H9 (cell line): ENCODE data around the gene TMEM213. TPM values are rescaled to one million over a fixed set of nuclear protein-coding genes. Genes with fewer than 3 reads are reported as not detected.

ENCODE experiments used
- DNase-seq: peaks from one replicate; pipeline ENCODE4 v3.0.0-alpha.2; 2017
- H2AFZ ChIP-seq: one replicate; pipeline ENCODE4 v1.6.1; 2013; ENCODE audit warnings: mild to moderate bottlenecking, low read length, control low read depth, moderate library complexity
- H2AK5ac ChIP-seq: 2 replicates; pipeline ENCODE4 v1.6.1; 2013; ENCODE audit warnings: low read length, control low read depth, mixed read lengths; ENCODE audit not compliant: insufficient read length
- H2BK120ac ChIP-seq: one replicate; pipeline ENCODE4 v1.6.1; 2013; ENCODE audit warnings: low read depth, mild to moderate bottlenecking, low read length, control low read depth, inconsistent platforms; ENCODE audit not compliant: poor library complexity, severe bottlenecking
- H2BK12ac ChIP-seq: 2 replicates; pipeline ENCODE4 v1.6.1; 2013; ENCODE audit warnings: low read length, control low read depth, mixed read lengths, low read depth; ENCODE audit not compliant: insufficient read length
- H2BK15ac ChIP-seq: 2 replicates; pipeline ENCODE4 v1.6.1; 2013; ENCODE audit warnings: low read depth, low read length, control low read depth
- H2BK20ac ChIP-seq: one replicate; pipeline ENCODE4 v1.6.1; 2013; ENCODE audit warnings: low read depth, mild to moderate bottlenecking, low read length, control low read depth, inconsistent platforms; ENCODE audit not compliant: poor library complexity, severe bottlenecking
- H2BK5ac ChIP-seq: 2 replicates; pipeline ENCODE4 v1.6.1; 2013; ENCODE audit warnings: low read length, control low read depth, mixed read lengths; ENCODE audit not compliant: insufficient read length
- H3K14ac ChIP-seq: 2 replicates; pipeline ENCODE4 v1.6.1; 2013; ENCODE audit warnings: low read length, control low read depth; ENCODE audit not compliant: insufficient read depth
- H3K18ac ChIP-seq: 2 replicates; pipeline ENCODE4 v1.6.1; 2013; ENCODE audit warnings: low read depth, mild to moderate bottlenecking, mixed read lengths, low read length, control low read depth; ENCODE audit not compliant: insufficient read length
- H3K23ac ChIP-seq: 2 replicates; pipeline ENCODE4 v1.6.1; 2013; ENCODE audit warnings: low read length, control low read depth, mixed read lengths, low read depth; ENCODE audit not compliant: insufficient read length
- H3K23me2 ChIP-seq: 2 replicates; pipeline ENCODE4 v1.6.1; 2013; ENCODE audit warnings: low read depth, mild to moderate bottlenecking, mixed read lengths, low read length, control low read depth; ENCODE audit not compliant: insufficient read length, poor library complexity, severe bottlenecking
- H3K27ac ChIP-seq: 2 replicates; pipeline ENCODE4 v1.5.1; 2013; ENCODE audit warnings: low read length, control low read depth, mixed read lengths, low read depth; ENCODE audit not compliant: insufficient read length
- H3K27me3 ChIP-seq: 2 replicates; pipeline ENCODE4 v1.6.1; 2013; ENCODE audit warnings: low read length, control low read depth, inconsistent platforms; ENCODE audit not compliant: insufficient read depth
- H3K4ac ChIP-seq: 2 replicates; pipeline ENCODE4 v1.6.1; 2013; ENCODE audit warnings: low read depth, mild to moderate bottlenecking, control low read depth, inconsistent platforms, low read length, moderate library complexity
- H3K4me1 ChIP-seq: 2 replicates; pipeline ENCODE4 v1.6.1; 2013; ENCODE audit warnings: low read length, control low read depth, inconsistent platforms; ENCODE audit not compliant: insufficient read depth
- H3K4me2 ChIP-seq: 2 replicates; pipeline ENCODE4 v1.6.1; 2013; ENCODE audit warnings: low read length, control low read depth, mixed read lengths; ENCODE audit not compliant: insufficient read length, insufficient read depth
- H3K56ac ChIP-seq: 2 replicates; pipeline ENCODE4 v1.6.1; 2013; ENCODE audit warnings: low read depth, mild to moderate bottlenecking, mixed read lengths, low read length, control low read depth; ENCODE audit not compliant: insufficient read length
- H3K79me1 ChIP-seq: 2 replicates; pipeline ENCODE4 v1.6.1; 2013; ENCODE audit warnings: low read depth, mild to moderate bottlenecking, moderate library complexity, low read length, control low read depth, inconsistent platforms; ENCODE audit not compliant: insufficient read depth, poor library complexity, severe bottlenecking
- H3K79me2 ChIP-seq: 2 replicates; pipeline ENCODE4 v1.6.1; 2013; ENCODE audit warnings: low read length, control low read depth, inconsistent platforms; ENCODE audit not compliant: insufficient read depth
- H3K9ac ChIP-seq: 2 replicates; pipeline ENCODE4 v1.6.1; 2013; ENCODE audit warnings: low read length, control low read depth, mixed read lengths; ENCODE audit not compliant: insufficient read length; ENCODE audit errors: extremely low read depth
- H3K9me3 ChIP-seq: one replicate; pipeline ENCODE4 v1.6.1; 2013; ENCODE audit warnings: low read depth, low read length, inconsistent platforms; ENCODE audit not compliant: control insufficient read depth
- H3T11ph ChIP-seq: one replicate; pipeline ENCODE4 v1.6.1; 2013; ENCODE audit warnings: mild to moderate bottlenecking, low read length, control low read depth, inconsistent platforms
- H4K20me1 ChIP-seq: one replicate; pipeline ENCODE4 v1.6.1; 2013; ENCODE audit not compliant: control insufficient read depth, insufficient read length, insufficient read depth
- H4K5ac ChIP-seq: 2 replicates; pipeline ENCODE4 v1.6.1; 2013; ENCODE audit warnings: low read depth, mild to moderate bottlenecking, mixed read lengths, low read length, control low read depth; ENCODE audit not compliant: insufficient read length
- H4K8ac ChIP-seq: replicated peaks from 2 replicates; pipeline ENCODE4 v1.6.1; 2013; ENCODE audit warnings: low read length, control low read depth, mixed read lengths, low read depth; ENCODE audit not compliant: insufficient read length
- H4K91ac ChIP-seq: 2 replicates; pipeline ENCODE4 v1.6.1; 2013; ENCODE audit warnings: low read depth, mild to moderate bottlenecking, moderate library complexity, mixed read lengths, low read length, control low read depth; ENCODE audit not compliant: insufficient read length
- H3K27ac Mint-ChIP-seq, 3 experiments: 2 replicates in 2 of 3; 3 replicates in 1 of 3; pipeline ENCODE4 v1.8.0; 2020 to 2021; ENCODE audit warnings: mixed read lengths in 3 of 3, mild to moderate bottlenecking in 1 of 3, moderate library complexity in 1 of 3
- H3K27me3 Mint-ChIP-seq: 2 replicates; pipeline ENCODE4 v1.8.0; 2021; ENCODE audit warnings: low read depth, mild to moderate bottlenecking, moderate library complexity, mixed read lengths
- H3K36me3 Mint-ChIP-seq, 3 experiments: 2 replicates in 2 of 3; 3 replicates in 1 of 3; pipeline ENCODE4 v1.8.0; 2020 to 2021; ENCODE audit warnings: low read depth in 3 of 3, mixed read lengths in 3 of 3; ENCODE audit not compliant: insufficient read depth in 1 of 3
- H3K4me1 Mint-ChIP-seq, 2 experiments: 2 replicates each; pipeline ENCODE4 v1.8.0; 2020; ENCODE audit warnings: mixed read lengths in 2 of 2
- H3K4me3 Mint-ChIP-seq, 2 experiments: 2 replicates in 1 of 2; 3 replicates in 1 of 2; pipeline ENCODE4 v1.8.0; 2020 to 2021; ENCODE audit warnings: mild to moderate bottlenecking in 2 of 2, mixed read lengths in 2 of 2, moderate library complexity in 1 of 2
- H3K9me3 Mint-ChIP-seq, 2 experiments: 2 replicates in 1 of 2; 3 replicates in 1 of 2; pipeline ENCODE4 v1.8.0; 2020; ENCODE audit warnings: mild to moderate bottlenecking in 2 of 2, mixed read lengths in 2 of 2, moderate library complexity in 1 of 2
- WGBS: extraction: QIAGEN DNeasy Blood & Tissue Kit; methylation state at CpG from one replicate; pipeline ENCODE4 v1.1.7; 2013; ENCODE audit warnings: missing lambda C conversion rate, low lambda C conversion rate, mixed read lengths; ENCODE audit not compliant: insufficient read length; ENCODE audit errors: extremely low coverage; 5-methylcytosine and 5-hydroxymethylcytosine counted together
- long read RNA-seq: library from polyadenylated mRNA; unstranded; transcript quantifications from one replicate; pipeline ENCODE4 v2.0.0, GENCODE V29; 2020
- total RNA-seq: library from RNA; stranded (reverse); gene quantifications from 2 replicates; pipeline ENCODE4 v1.2.1, GENCODE V29; 2021
- TF ChIP-seq, protein P1 (sequence below): fragments of 200-600 bp; sonication (generic); conservative IDR thresholded peaks from 3 replicates; pipeline ENCODE4 v1.8.0; 2021; ENCODE audit warnings: antibody characterized with exemption, mild to moderate bottlenecking

Gene TMEM213, protein sequence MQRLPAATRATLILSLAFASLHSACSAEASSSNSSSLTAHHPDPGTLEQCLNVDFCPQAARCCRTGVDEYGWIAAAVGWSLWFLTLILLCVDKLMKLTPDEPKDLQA
- total RNA-seq = 0.22 TPM in 1 of 2 replicates, not detected in the other
- long read RNA-seq, partial matches to known transcripts = 0 of 1 reads
- long read RNA-seq, other reads (novel, unspliced or antisense) = 1 of 1 reads

DNA sequence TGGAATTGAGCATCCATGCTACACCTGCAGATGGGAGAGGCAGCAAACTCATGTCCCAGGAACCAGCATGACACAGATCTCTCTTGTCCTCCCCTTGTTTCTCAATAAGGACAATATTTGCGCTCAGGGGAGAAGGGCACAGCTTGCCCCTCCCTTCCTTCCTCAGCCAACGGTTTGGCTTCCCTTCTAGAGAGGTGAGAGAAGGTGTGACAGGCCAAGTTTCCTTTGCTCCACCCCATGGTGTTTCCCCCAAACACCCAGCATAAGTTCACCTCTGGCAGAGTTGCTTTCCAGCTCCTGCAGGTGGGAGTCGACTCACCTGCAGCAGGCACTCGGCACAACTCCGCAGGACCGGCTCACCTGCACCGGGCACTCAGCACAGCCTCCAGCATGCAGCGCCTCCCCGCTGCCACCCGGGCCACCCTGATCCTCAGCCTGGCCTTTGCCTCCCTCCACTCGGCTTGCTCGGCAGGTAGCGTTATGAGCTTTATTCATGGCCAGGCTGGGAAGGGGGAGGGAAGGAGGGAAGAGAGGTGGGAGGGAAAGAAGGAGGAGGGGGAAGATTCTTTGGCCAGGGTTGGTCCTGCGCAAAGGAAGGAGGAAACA lies at the start of gene TMEM213, which contains the start of gene ATP6V0A4:
Gene TMEM213 (plus strand): TSS at position 280 of the 606 bp plus-strand sequence. CDS start 111 bp downstream, at position 391.
Gene ATP6V0A4 (minus strand): TSS at position 482 of the 606 bp plus-strand sequence. CDS start 26,949 bp downstream, outside the sequence.
- Mint-ChIP-seq H3K9me3 (no peaks in the 10 kb centered on the region), H3K4me3 (peak within 1 kb of the TSS; percentile 46 to 71), H3K27ac (peak within 1 kb of the TSS in 1 of 3 experiments; percentile 31; a peak in 1 of 7 replicates), H3K27me3 (peaks cover 14% of the 10 kb centered on the region), H3K36me3 (no peaks in the 10 kb centered on the region), H3K4me1 (peaks cover 27 to 36% of the 10 kb centered on the region in 2 experiments)
- H3K56ac ChIP-seq = no peak within 1 kb of the TSS
- WGBS = no CpG with 5 or more reads among the region's 14 CpGs
- H3K79me1 ChIP-seq = no peaks in the 10 kb centered on the region
- TF ChIP-seq, protein P1, sequence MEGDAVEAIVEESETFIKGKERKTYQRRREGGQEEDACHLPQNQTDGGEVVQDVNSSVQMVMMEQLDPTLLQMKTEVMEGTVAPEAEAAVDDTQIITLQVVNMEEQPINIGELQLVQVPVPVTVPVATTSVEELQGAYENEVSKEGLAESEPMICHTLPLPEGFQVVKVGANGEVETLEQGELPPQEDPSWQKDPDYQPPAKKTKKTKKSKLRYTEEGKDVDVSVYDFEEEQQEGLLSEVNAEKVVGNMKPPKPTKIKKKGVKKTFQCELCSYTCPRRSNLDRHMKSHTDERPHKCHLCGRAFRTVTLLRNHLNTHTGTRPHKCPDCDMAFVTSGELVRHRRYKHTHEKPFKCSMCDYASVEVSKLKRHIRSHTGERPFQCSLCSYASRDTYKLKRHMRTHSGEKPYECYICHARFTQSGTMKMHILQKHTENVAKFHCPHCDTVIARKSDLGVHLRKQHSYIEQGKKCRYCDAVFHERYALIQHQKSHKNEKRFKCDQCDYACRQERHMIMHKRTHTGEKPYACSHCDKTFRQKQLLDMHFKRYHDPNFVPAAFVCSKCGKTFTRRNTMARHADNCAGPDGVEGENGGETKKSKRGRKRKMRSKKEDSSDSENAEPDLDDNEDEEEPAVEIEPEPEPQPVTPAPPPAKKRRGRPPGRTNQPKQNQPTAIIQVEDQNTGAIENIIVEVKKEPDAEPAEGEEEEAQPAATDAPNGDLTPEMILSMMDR = peak; percentile 44; the same call in 2 of the 3 replicates
- H3K23me2 ChIP-seq = peaks cover 5% of the 10 kb centered on the region
- H4K8ac ChIP-seq = no peak within 1 kb of the TSS
- peak within 1 kb of the TSS; percentile 24 for H2AFZ ChIP-seq
- peak; percentile 89 for DNase-seq
- peak within 1 kb of the TSS; percentile 37 for H3K4me2 ChIP-seq
- no peak within 1 kb of the TSS for H2BK5ac ChIP-seq
- no peaks in the 10 kb centered on the region for H3K79me2 ChIP-seq
- peaks cover 7% of the 10 kb centered on the region; the same call in 1 of the 2 replicates for H3K4me1 ChIP-seq
- no peaks in the 10 kb centered on the region for H4K20me1 ChIP-seq
- H3K27me3 ChIP-seq = no peaks in the 10 kb centered on the region
- H3T11ph ChIP-seq = no peak within 1 kb of the TSS
- H3K23ac ChIP-seq = no peak within 1 kb of the TSS
- no peak within 1 kb of the TSS for H4K91ac ChIP-seq
- no peak within 1 kb of the TSS for H3K9ac ChIP-seq
- peak within 1 kb of the TSS; percentile 2 for H2BK120ac ChIP-seq
- no peak within 1 kb of the TSS for H4K5ac ChIP-seq
- no peak within 1 kb of the TSS for H2BK20ac ChIP-seq
- H3K4ac ChIP-seq = no peak within 1 kb of the TSS
- H3K14ac ChIP-seq = no peak within 1 kb of the TSS
- no peak within 1 kb of the TSS for H3K27ac ChIP-seq
- no peak within 1 kb of the TSS for H2AK5ac ChIP-seq
- no peak within 1 kb of the TSS for H2BK12ac ChIP-seq
- no peak within 1 kb of the TSS for H2BK15ac ChIP-seq
- H3K9me3 ChIP-seq = no peaks in the 10 kb centered on the region
- peak within 1 kb of the TSS; percentile 23 for H3K18ac ChIP-seq
